Esophagus muscularis mucosa (tissue), 4 donors: ENCODE results near the gene FBH1. TPM values are rescaled to one million over a fixed set of nuclear protein-coding genes. Genes with fewer than 3 reads are reported as not detected.

ENCODE experiments used
- DNase-seq: peaks from one replicate; pipeline ENCODE4 v3.0.0-alpha.2; 2017; ENCODE audit errors: extremely low spot score
- H3K27ac ChIP-seq, 4 donors: fragments of 200-600 bp; sonication (generic); replicated peaks in 1 of 4; 1 replicate in 3 of 4; 2 replicates in 1 of 4; pipeline ENCODE4 v1.5.1; 2016 to 2019; ENCODE audit warnings: mild to moderate bottlenecking in 1 of 4
- H3K27me3 ChIP-seq, 4 donors: fragments of 200-600 bp; sonication (generic); one replicate each; pipeline versions ENCODE4 v1.5.1 to v1.6.0; 2016 to 2019
- H3K36me3 ChIP-seq, 4 donors: fragments of 200-600 bp; sonication (generic); one replicate each; pipeline ENCODE4 v1.5.1; 2016 to 2019
- H3K4me1 ChIP-seq, 4 donors: fragments of 200-600 bp; sonication (generic); one replicate each; pipeline ENCODE4 v1.5.1; 2016 to 2019
- H3K4me3 ChIP-seq, 4 donors: fragments of 200-600 bp; sonication (generic); 1 replicate in 2 of 4; 2 replicates in 2 of 4; pipeline ENCODE4 v1.5.1; 2016 to 2019; ENCODE audit warnings: mild to moderate bottlenecking in 4 of 4, moderate library complexity in 1 of 4
- H3K9me3 ChIP-seq, 4 donors: fragments of 200-600 bp; sonication (generic); 1 replicate in 3 of 4; 2 replicates in 1 of 4; pipeline ENCODE4 v1.5.1; 2016 to 2019
- CTCF ChIP-seq, 3 experiments: fragments of 200-600 bp in 2 of 3; fragments of 450-650 bp in 1 of 3; sonication (generic) in 2 of 3; IDR thresholded peaks; one replicate each; pipeline ENCODE4 v1.5.1; 2017 to 2019; ENCODE audit warnings: antibody characterized with exemption in 3 of 3, mild to moderate bottlenecking in 2 of 3, moderate library complexity in 1 of 3
- EP300 ChIP-seq: sonication (generic); formaldehyde crosslinking; IDR thresholded peaks from one replicate; pipeline ENCODE4 v1.6.1; 2017; ENCODE audit warnings: antibody characterized with exemption
- POLR2A ChIP-seq: fragments of 450-650 bp; IDR thresholded peaks from one replicate; pipeline ENCODE4 v1.6.1; 2017; ENCODE audit warnings: antibody characterized with exemption, moderate library complexity, mild to moderate bottlenecking, low read depth
- POLR2AphosphoS5 ChIP-seq, 2 donors: sonication (generic); formaldehyde crosslinking; IDR thresholded peaks; one replicate each; pipeline ENCODE4 v1.6.1; 2017; ENCODE audit warnings: antibody characterized with exemption in 2 of 2
- WGBS: methylation state at CpG from one replicate; pipeline ENCODE4 v1.1.5; 2018; 5-methylcytosine and 5-hydroxymethylcytosine counted together
- intact Hi-C: fragments of 100-400 bp; cut with DNase I; formaldehyde crosslinking; loops from one replicate; pipeline ENCODE4 v1.15.1; 2023
- total RNA-seq, 4 donors: library from RNA; depleted of rRNA; stranded (reverse); fragments of >200 nt; gene quantifications; one replicate each; pipeline versions ENCODE4 v1.1.0 to v1.2.1, GENCODE V29; 2016

Gene FBH1
- total RNA-seq, 4 donors from 2014 or later, result 90.3 to 93.0 (median 92.3) TPM

GRCh38 chr10:5882961-5883360 is 7.1 kb upstream of the FBH1 start:
- Histone ChIP-seq H3K27ac (no peak overlapping the region), H3K4me1 (peaks cover 1 to 16% (median 11%) of the 10 kb centered on the region in 4 donors), H3K36me3 (peaks cover 35 to 94% (median 63%) of the 10 kb centered on the region in 4 donors), H3K27me3 (no peaks in the 10 kb centered on the region), H3K4me3 (no peak overlapping the region), H3K9me3 (no peaks in the 10 kb centered on the region)
- intact Hi-C loops, result no loop called here
- 81% methylated on average over 8 of the region's 8 CpGs for WGBS
- TF ChIP-seq CTCF (IDR thresholded peaks at IDR 0.05), result no peak
- TF ChIP-seq POLR2A, result no peak
- TF ChIP-seq POLR2AphosphoS5 (IDR thresholded peaks at IDR 0.05), result no peak
- no peak for TF ChIP-seq EP300
- no peak for DNase-seq

- Histone ChIP-seq H3K27ac (no peak overlapping the region), H3K4me1 (peaks cover 9 to 27% (median 23%) of the 10 kb centered on the region in 4 donors), H3K27me3 (no peaks in the 10 kb centered on the region), H3K36me3 (peaks cover 18 to 69% (median 41%) of the 10 kb centered on the region in 4 donors), H3K4me3 (no peak overlapping the region), H3K9me3 (no peaks in the 10 kb centered on the region)
- WGBS, result 94% methylated on average over 5 of the region's 5 CpGs
- intact Hi-C loops, result no loop called here
- TF ChIP-seq POLR2AphosphoS5 (IDR thresholded peaks at IDR 0.05), result no peak
- TF ChIP-seq EP300, result no peak
- no peak for TF ChIP-seq CTCF (IDR thresholded peaks at IDR 0.05)
- no peak for TF ChIP-seq POLR2A
- DNase-seq, result no peak
These were observed 4.4 kb upstream of the FBH1 start for GRCh38 chr10:5885619-5886018.

- intact Hi-C loops, result no loop called here
- 58% methylated on average over 1 of the region's 1 CpG for WGBS
- TF ChIP-seq POLR2A (no peak), EP300 (no peak), POLR2AphosphoS5 (IDR thresholded peaks at IDR 0.05) (no peak)
- H3K36me3 ChIP-seq, result peaks cover 13 to 55% (median 34%) of the 10 kb centered on the region in 4 donors
- no peak overlapping the region for H3K27ac ChIP-seq
- H3K9me3 ChIP-seq, result no peaks in the 10 kb centered on the region
- H3K27me3 ChIP-seq, result no peaks in the 10 kb centered on the region
- H3K4me1 ChIP-seq, result peaks cover 21 to 42% (median 37%) of the 10 kb centered on the region in 4 donors
- H3K4me3 ChIP-seq, result no peak overlapping the region
- DNase-seq, result no peak
These were observed 3.0 kb upstream of the FBH1 start for GRCh38 chr10:5887029-5887428.

- 92% methylated on average over 8 of the region's 8 CpGs for WGBS
- DNase-seq, result no peak
- intact Hi-C loops, result no loop called here
- no peaks in the 10 kb centered on the region for H3K27me3 ChIP-seq
- no peaks in the 10 kb centered on the region for H3K9me3 ChIP-seq
- H3K4me3 ChIP-seq, result peak overlapping the region in 2 of 4 donors; percentile 88 to 91
- peaks cover 25 to 48% (median 43%) of the 10 kb centered on the region in 4 donors for H3K4me1 ChIP-seq
- H3K36me3 ChIP-seq, result peaks cover 10 to 49% (median 29%) of the 10 kb centered on the region in 4 donors
- no peak overlapping the region for H3K27ac ChIP-seq
- TF ChIP-seq CTCF (IDR thresholded peaks at IDR 0.05) (no peak), EP300 (no peak)
These were observed 2.4 kb upstream of the FBH1 start for GRCh38 chr10:5887641-5888040.

GRCh38 chr10:5888351-5888750 is 1.7 kb upstream of the FBH1 start:
- 12% methylated on average over 10 of the region's 10 CpGs for WGBS
- Histone ChIP-seq H3K9me3 (no peaks in the 10 kb centered on the region), H3K27ac (peak overlapping the region in 3 of 4 donors; percentile 80 to 93 (median 93)), H3K27me3 (no peaks in the 10 kb centered on the region), H3K4me3 (peak overlapping the region; percentile 84 to 94 (median 90)), H3K4me1 (peaks cover 32 to 53% (median 46%) of the 10 kb centered on the region in 4 donors), H3K36me3 (peaks cover 2 to 42% (median 23%) of the 10 kb centered on the region in 4 donors)
- no peak for TF ChIP-seq POLR2A
- no peak for TF ChIP-seq POLR2AphosphoS5 (IDR thresholded peaks at IDR 0.05)
- TF ChIP-seq EP300, result no peak
- no peak for TF ChIP-seq CTCF (IDR thresholded peaks at IDR 0.05)
- intact Hi-C loops, result no loop called here
- no peak for DNase-seq
